NK-92 (cell line): ENCODE data around the gene UBAC2.
"Not testable (repeated sequence)": the region's sequence is repeated elsewhere in the genome, so short reads cannot be mapped to it uniquely, and the experiment has no call there.

Source experiments
- DNase-seq: peaks from one replicate; lab custom pipeline; 2025; ENCODE audit not compliant: unreplicated experiment; lab: John Stamatoyannopoulos, UW

UBAC2 gene

DNA sequence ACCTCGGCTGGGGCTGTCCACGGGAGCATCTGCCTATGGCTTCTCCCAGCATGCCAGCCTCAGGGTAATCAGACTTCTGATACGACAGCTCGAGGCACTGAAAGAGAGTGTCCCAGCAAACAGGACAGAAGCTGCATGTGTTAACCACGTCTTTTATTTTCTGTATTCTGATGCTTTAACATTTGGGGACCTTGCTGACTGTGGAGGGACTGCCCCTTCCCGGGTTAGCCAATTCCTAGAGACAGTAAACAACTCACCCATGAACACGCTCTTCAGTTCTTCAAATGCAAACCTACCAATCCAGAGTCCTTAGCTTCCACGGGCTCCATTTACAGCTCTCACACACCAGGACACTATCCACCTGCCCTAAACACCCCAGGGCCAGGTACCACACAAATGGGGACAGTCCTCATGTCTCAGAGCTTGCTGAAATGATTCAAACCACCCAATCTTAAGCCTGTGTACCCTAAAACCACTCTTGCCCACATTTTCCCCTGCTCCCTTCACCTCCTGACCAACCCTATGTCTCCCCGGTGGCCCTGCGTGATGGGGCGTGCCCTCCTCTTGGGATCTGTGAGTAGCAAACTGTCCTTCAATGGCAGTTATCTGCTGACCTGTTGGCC, 208.9 kb downstream of the UBAC2 start:
- not testable (repeated sequence) for DNase-seq

- not testable (repeated sequence) for DNase-seq
Measured at GRCh38 chr13:99410646-99411475, 210.2 kb downstream of the UBAC2 start.

GRCh38 chr13:99412856-99413255, 212.2 kb downstream of the UBAC2 start:
- no peak for DNase-seq

DNA sequence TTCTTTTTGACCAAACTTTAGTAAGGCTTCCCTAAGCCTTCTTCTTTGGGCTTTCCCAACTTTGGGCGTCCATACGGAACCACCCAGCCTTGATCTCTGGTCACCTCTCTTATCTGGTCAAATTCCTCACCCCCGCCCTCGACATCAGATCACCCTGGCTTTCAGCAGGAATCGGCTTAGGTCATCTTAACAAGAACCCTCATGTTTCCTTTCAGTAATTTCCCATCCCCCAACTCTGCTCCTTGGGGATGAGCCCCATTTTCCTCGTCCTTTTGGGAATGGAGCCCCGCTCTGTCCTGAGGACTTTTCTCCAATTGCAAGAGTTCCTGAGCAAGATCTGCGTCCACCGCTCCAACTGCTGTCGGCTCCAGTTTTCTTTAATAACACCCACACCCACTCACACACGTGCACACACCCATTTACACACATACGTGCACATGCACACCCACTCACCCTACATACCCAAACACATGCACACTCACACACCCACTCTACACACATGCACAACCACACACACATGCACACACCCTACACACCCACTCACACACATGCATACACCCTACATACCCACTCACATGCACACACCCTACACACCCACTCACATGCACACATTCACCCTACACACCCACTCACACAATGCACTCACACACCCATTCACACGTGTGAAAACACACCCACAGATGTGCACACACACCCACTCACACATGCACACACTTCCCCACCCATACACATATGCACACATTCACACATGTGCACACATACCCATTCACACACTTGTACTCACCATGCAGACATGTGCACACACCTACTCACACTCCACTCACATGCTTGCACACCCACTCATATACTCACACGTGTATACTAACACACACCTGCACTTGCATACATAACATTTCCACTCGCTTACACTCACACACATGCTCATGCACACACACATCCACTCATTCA, 213.7 kb downstream of the UBAC2 start:
- DNase-seq, result no peak

- no peak for DNase-seq
Measured at GRCh38 chr13:99415014-99415650, 214.5 kb downstream of the UBAC2 start.

- DNase-seq, result no peak
Measured at GRCh38 chr13:99415851-99416331, 215.2 kb downstream of the UBAC2 start.

GRCh38 chr13:99416411-99417121, 215.9 kb downstream of the UBAC2 start:
- no peak for DNase-seq

- no peak for DNase-seq
Measured at GRCh38 chr13:99417201-99418102, 216.8 kb downstream of the UBAC2 start.

DNA sequence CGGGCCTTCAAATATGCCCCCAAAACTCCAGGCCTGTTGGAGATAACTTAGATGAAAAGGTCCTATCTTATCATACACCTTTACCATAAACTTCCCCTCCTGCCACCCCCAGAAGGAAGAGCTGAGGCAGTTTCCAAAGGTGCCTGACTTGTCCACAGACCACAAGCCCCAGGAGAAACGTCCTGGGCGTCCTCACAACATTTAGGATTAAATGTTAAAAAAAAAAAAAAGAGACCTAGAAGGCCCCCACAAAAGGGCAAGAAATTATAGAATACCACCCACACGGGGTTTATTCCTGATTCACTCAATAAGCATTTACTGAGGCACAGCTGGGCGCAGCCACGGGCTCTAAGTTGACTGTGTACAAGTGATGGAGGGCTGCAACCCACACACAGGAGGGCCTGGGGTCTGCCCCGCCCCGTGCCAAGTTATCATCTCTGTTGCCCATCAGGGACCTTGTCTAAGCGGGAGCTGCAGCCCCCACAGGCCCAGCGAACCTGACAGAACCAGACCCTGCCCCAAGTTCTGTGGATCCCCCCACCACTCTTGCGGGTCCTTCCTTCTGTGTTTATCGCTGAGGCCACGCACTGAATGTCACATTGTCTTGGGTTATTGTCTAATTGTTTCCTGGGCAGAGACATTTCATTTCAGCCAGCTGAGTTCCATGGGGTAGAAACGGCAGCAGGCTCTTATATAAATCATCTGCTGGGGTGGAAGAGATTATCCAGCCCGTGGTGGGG, 217.6 kb downstream of the UBAC2 start:
- DNase-seq, result no peak

DNA sequence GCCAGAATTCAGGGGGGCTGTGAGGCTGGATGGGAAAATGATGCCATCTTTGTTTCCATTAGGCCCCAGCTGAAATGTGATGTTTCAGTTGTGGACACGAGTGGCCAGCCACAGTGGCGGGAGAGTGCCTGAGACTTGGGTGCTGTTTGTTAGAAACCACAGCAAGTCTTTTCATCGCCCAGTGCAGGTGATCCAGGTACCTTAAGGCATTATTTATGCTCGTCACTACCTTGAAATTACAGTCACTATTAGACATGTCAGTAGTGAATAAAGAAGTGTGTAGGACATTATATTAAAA, 218.1 kb downstream of the UBAC2 start:
- no peak for DNase-seq

DNA sequence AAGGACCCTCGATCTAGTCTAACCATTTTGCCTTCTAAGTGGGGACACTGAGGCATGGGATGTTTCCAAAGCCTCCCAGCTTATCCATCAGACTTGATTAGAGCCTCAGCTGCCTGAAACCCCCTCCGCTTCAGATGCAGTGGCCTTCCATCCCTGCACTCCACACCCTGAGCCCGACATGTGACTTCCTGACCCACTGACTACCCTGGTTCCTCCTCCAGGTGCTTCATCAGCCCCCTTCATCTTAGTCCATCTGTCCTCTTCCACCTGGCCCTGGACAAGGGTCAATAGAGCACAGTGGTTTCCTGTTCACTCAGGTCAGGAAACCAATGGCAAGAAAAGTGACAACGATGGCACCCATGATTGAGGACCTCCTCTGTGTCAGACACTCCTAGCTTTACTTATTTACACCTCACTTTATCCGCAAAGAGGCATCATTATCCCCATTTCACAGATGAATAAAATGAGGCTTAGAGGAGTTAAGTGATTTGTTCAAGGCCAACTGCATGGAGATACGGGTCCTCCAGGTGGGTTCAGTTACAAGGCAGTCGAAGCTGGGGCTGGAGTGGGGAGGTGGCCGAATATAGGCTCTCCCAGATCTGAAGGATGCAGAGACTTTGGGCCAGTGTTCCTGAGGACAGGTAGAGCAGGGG, 219.1 kb downstream of the UBAC2 start:
- DNase-seq, result no peak

GRCh38 chr13:99421271-99421670, 220.6 kb downstream of the UBAC2 start:
- DNase-seq, result no peak

- no peak for DNase-seq
Measured at GRCh38 chr13:99421758-99422585, 221.3 kb downstream of the UBAC2 start.

DNA sequence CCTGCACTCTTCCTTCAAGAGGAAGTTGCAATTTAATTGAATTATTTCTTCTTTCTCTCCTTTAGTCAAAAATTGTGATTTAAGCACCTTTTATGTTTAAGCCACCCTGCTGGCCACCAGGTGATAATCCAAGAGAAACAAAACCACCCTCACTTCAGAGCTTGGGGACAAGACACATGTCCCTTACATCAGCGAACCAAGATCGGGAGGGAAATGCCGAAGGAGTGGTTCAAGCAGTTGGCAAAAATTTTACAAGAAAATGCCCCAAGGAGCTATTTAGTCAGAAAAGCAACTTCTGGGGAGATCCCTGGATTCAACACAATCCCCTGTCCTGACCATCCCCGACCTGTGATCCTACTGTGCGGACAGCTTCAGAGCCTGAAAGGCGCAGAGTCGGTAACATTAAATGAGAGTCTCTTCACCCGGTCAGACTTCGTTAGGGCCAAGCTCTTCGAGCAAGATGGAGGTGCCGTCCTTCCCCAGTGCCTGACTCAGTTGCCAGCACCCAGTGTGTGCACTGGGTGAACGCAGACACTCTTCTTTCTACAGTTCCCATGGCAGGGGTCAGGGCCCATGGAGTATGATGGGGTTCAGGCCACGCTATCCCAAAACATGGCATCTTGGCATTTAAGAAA, 222.0 kb downstream of the UBAC2 start:
- no peak for DNase-seq

DNA sequence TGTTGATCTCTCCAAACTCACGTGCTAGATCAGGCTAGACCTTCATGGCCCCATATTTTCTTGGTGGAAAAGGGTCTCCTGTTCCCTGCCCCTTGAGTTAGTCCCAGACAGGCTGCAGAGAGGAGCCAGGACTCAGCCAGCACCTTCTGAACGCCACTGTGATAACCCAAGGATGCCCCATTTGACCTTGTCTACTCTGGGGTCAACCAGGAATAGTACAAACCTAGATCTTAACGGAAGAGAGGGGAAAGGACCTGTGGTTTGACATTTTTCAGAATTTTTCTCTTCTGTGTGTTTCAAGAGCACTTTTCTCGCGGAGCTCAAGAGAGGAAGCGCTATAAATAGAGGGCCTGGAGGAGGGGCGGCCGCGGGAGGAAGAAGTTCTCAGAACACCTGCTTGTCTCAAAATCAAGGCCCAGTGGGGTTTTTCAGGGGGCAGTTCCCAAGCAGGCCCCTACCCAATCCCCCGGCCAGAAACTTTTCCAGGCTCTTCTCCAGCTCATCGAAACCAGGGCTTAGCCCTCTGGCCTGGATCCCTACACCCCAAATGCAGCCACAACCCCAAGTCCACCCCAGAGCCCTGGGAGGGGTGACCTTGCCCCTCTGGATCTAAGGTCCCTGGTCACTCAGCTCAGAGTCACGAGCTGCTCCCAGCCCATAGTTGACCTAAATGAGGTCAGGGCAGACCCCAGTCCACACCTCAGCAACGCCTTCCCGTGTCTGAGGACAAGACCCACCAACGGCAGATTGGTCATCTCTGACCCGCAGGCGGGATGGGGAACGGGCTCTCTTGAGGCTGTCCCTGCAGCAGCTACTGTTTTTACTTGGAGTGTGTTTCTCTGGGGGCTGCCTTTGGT, 225.1 kb downstream of the UBAC2 start:
- no peak for DNase-seq

DNA sequence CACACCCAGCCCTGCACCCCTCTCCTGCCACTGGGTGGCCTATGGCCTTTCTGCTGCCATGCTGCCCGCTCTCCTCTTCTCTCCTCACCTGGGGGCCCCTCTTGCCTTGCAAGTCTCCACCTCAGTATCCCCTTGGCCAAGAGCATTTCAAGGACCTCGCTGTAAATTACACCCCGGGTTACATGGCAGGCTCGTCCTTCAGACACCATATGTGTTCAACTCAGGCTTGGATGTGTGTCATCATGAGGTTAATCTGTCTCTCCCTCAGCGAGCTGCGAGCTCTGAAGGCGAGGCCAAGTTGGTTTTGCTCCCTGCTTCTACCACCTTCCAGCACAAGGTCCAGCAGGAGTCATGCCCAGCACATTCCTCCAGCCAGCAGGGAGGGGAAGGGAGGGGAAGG, 225.8 kb downstream of the UBAC2 start:
- no peak for DNase-seq
